GM19395 (cell line): ENCODE measurements around the gene POLR3H.

Experiments used
- ATAC-seq: cut with Tn5 transposase; IDR thresholded peaks from one replicate; pipeline ENCODE4 v1.9.1; 2021; ENCODE audit warnings: mild to moderate bottlenecking, moderate library complexity; ENCODE audit not compliant: unreplicated experiment

The POLR3H gene

GRCh38 chr22:41539146-41540005, 4.9 kb downstream of the POLR3H start:
- ATAC-seq = no peak

GRCh38 chr22:41538583-41538982, 5.7 kb downstream of the POLR3H start:
- ATAC-seq = no peak

GRCh38 chr22:41537203-41537602, 7.1 kb downstream of the POLR3H start:
- no peak for ATAC-seq

GRCh38 chr22:41535244-41535643, 9.0 kb downstream of the POLR3H start:
- ATAC-seq = no peak

- ATAC-seq = no peak
These were observed 10.1 kb downstream of the POLR3H start for GRCh38 chr22:41534219-41534618.

GRCh38 chr22:41532908-41533825, 11.1 kb downstream of the POLR3H start:
- ATAC-seq = no peak

- no peak for ATAC-seq
These were observed 12.4 kb downstream of the POLR3H start for GRCh38 chr22:41531715-41532477.

- ATAC-seq = no peak
These were observed 13.2 kb downstream of the POLR3H start for GRCh38 chr22:41530890-41531714.

- ATAC-seq = no peak
These were observed 15.2 kb downstream of the POLR3H start for GRCh38 chr22:41528938-41529561.

GRCh38 chr22:41528132-41528766, 16.0 kb downstream of the POLR3H start:
- no peak for ATAC-seq

- no peak for ATAC-seq
These were observed 17.2 kb downstream of the POLR3H start for GRCh38 chr22:41526830-41527799.

GRCh38 chr22:41526226-41526829, 17.9 kb downstream of the POLR3H start:
- no peak for ATAC-seq

- ATAC-seq = no peak
These were observed 18.6 kb downstream of the POLR3H start for GRCh38 chr22:41525450-41526225.

GRCh38 chr22:41524809-41525449, 19.3 kb downstream of the POLR3H start:
- no peak for ATAC-seq

GRCh38 chr22:41524251-41524661, 20.0 kb downstream of the POLR3H start:
- no peak for ATAC-seq

- no peak for ATAC-seq
These were observed 20.6 kb downstream of the POLR3H start for GRCh38 chr22:41523464-41524221.
